ENCODE results near the gene PRKAB1.

PRKAB1 gene

GRCh38 chr12:119710374-119710964 lies 42.5 kb downstream of the PRKAB1 start:
- TF ChIP-seq CTCF (IDR thresholded peaks at IDR 0.05; ENCODE audit: low read depth, low read length) = no peak
- no peak overlapping the region for H3K4me3 ChIP-seq (replicated peaks in 1 of 2; ENCODE audit: low read depth in 2 of 2, low read length in 2 of 2)
- DNase-seq (ENCODE audit: low read depth in 2 of 2) = no peak

- no peak overlapping the region for H3K4me3 ChIP-seq (replicated peaks in 1 of 2; ENCODE audit: low read depth in 2 of 2, low read length in 2 of 2)
- no peak for TF ChIP-seq CTCF (IDR thresholded peaks at IDR 0.05; ENCODE audit: low read depth, low read length)
- DNase-seq (ENCODE audit: low read depth in 2 of 2) = no peak
Measured at GRCh38 chr12:119710965-119711551, 43.1 kb downstream of the PRKAB1 start.

GRCh38 chr12:119711693-119712092 lies 43.8 kb downstream of the PRKAB1 start:
- no peak for TF ChIP-seq CTCF (IDR thresholded peaks at IDR 0.05; ENCODE audit: low read depth, low read length)
- no peak overlapping the region for H3K4me3 ChIP-seq (replicated peaks in 1 of 2; ENCODE audit: low read depth in 2 of 2, low read length in 2 of 2)
- no peak for DNase-seq (ENCODE audit: low read depth in 2 of 2)

- TF ChIP-seq CTCF (IDR thresholded peaks at IDR 0.05; ENCODE audit: low read depth, low read length) = no peak
- no peak for DNase-seq (ENCODE audit: low read depth in 2 of 2)
- no peak overlapping the region for H3K4me3 ChIP-seq (replicated peaks in 1 of 2; ENCODE audit: low read depth in 2 of 2, low read length in 2 of 2)
Measured at GRCh38 chr12:119712721-119713120, 44.8 kb downstream of the PRKAB1 start.

- no peak for TF ChIP-seq CTCF (IDR thresholded peaks at IDR 0.05; ENCODE audit: low read depth, low read length)
- no peak overlapping the region for H3K4me3 ChIP-seq (replicated peaks in 1 of 2; ENCODE audit: low read depth in 2 of 2, low read length in 2 of 2)
- DNase-seq (ENCODE audit: low read depth in 2 of 2) = no peak
Measured at GRCh38 chr12:119713551-119714031, 45.7 kb downstream of the PRKAB1 start.

GRCh38 chr12:119714614-119715267 lies 46.8 kb downstream of the PRKAB1 start:
- H3K4me3 ChIP-seq (replicated peaks in 1 of 2; ENCODE audit: low read depth in 2 of 2, low read length in 2 of 2) = no peak overlapping the region
- DNase-seq (ENCODE audit: low read depth in 2 of 2) = no peak
- TF ChIP-seq CTCF (IDR thresholded peaks at IDR 0.05; ENCODE audit: low read depth, low read length) = no peak
